Measurements from ENCODE around the gene HMGCLL1.
A peak's percentile ranks its signal among the peaks of the same experiment; 100 is the strongest.

The HMGCLL1 gene

DNA sequence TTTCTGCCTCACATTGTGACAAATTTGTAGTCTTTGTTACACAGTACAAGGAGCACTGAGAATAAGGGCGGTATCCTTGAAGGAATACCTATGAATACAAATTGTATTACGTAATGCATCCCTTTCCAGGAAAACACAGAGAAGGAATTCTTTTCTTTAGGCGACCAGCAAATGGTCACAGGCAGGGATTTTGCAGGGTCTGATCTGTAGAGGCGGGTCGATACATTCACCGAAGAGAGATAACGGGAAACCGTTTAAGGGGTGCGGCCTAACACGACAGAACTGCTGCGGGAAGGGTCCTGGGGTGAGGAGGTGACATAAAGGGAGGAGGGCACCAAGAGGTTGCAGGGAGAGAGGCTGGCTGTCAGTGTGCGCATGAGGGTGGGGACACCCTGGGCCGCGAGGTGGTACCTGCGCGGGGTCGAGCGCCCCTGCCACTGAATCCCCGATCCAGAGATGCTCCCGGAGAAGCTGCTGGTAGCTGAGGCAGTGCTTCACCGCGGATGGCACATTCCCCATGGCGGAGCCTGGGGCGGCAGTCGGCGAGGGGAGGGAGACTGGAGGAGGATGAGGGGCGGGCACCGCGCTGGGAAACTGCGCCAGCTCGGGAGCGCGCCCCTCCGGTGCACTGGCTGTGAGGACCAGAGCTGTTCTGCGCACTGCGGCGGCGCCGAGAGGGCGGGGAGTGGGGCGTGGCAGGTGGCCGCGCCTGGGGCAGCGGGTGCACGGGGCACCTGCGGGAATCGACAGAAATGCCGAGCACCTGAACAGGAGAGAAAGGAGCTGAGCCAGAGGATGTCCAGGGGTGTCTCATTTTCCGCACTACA, at the start of gene HMGCLL1:
TSS of gene HMGCLL1 (minus strand) at position 656 of the 827 bp plus-strand sequence. CDS start at position 519, 137 bp downstream.
- DNase-seq (ENCODE audit: low read depth), result peak; percentile 34
- no peak for TF ChIP-seq CTCF (IDR thresholded peaks at IDR 0.05; ENCODE audit: insufficient read depth, low read depth, low read length, missing control alignments)
- H3K4me3 ChIP-seq (ENCODE audit: low read length), result peak within 1 kb of the TSS; percentile 41

DNA sequence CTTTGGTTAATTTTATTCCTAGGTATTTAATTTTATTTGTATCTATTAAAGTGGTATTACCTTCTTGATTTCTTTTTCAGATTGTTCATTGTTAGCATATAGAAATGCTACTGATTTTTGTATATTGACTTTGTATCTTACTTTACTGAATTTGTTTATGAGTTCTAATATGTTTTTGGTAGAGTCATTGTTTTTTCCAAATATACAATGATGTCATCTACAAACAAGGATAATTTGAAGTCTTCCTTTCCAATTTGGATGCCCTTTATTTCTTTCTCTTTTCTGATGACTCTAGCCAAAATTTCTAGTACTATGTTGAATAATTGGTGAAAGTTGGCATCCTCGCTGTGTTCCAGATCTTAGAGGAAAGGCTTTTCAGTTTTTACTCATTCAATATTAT, 43.0 kb upstream of the HMGCLL1 start:
- no peak overlapping the region for H3K4me3 ChIP-seq (ENCODE audit: low read length)
- DNase-seq (ENCODE audit: low read depth), result no peak
- no peak for TF ChIP-seq CTCF (IDR thresholded peaks at IDR 0.05; ENCODE audit: insufficient read depth, low read depth, low read length, missing control alignments)

GRCh38 chr6:55621244-55621643, 42.3 kb upstream of the HMGCLL1 start:
- H3K4me3 ChIP-seq (ENCODE audit: low read length), result no peak overlapping the region
- no peak for TF ChIP-seq CTCF (IDR thresholded peaks at IDR 0.05; ENCODE audit: insufficient read depth, low read depth, low read length, missing control alignments)
- DNase-seq (ENCODE audit: low read depth), result no peak

DNA sequence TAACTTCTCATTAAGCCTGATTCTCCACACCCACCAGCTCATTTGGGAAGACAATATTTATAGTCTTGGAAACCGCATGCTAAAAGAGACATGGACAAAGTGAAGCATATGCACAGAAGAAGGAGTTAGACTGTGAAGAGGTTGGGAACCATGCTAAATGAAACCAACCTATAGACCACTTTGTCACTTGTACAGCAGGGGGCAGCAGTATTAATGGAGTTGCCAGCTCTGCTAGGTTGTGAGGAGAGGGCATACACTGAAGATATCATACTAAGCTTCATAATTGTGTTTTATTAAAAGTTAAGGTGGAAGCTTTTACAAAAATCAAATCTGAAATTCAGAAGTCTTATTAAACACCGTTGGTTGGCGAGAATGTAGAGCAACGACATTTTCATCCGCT, 38.3 kb upstream of the HMGCLL1 start:
- peak; percentile 74 for TF ChIP-seq CTCF (IDR thresholded peaks at IDR 0.05; ENCODE audit: insufficient read depth, low read depth, low read length, missing control alignments)
- H3K4me3 ChIP-seq (ENCODE audit: low read length), result no peak overlapping the region
- peak; percentile 61 for DNase-seq (ENCODE audit: low read depth)

DNA sequence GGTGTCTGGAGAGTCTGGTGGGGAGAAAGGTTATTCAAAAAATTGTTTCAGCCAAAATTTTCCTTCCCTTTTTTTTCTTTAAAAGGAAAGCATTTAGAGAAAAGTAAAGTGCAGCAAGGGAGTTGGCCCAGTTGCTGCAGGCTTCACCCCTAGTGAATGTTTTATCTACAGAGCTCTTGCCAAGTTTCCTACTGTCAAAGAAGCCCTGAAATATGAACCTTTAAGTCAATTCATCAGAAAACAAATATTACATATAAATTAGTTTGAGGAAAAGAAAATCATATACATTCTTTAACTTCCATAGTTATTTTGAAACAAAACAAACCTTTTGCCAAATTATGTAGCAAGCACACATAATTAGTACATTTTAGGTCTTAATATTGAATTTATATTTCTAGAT, 25.0 kb upstream of the HMGCLL1 start:
- no peak overlapping the region for H3K4me3 ChIP-seq (ENCODE audit: low read length)
- DNase-seq (ENCODE audit: low read depth), result no peak
- no peak for TF ChIP-seq CTCF (IDR thresholded peaks at IDR 0.05; ENCODE audit: insufficient read depth, low read depth, low read length, missing control alignments)

DNA sequence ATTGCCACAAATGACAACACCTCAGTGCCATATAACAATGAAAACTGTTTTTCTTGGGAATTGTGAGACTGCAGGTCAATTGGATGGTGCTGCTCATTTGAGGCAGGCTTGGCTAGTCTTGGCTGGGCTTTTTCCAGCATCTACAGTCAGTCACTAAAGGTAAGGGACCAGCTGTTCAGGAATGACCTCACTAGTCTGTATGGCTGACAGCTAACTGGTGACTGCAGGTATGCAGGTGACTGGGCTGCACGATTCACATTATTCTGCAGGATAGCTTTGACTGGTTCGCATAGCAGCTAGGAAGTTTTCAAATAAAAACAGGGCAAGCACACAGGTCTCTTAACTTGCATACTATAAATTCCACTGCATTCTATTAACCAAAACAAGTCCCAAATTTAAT, 22.1 kb upstream of the HMGCLL1 start:
- H3K4me3 ChIP-seq (ENCODE audit: low read length), result no peak overlapping the region
- peak; percentile 9 for DNase-seq (ENCODE audit: low read depth)
- no peak for TF ChIP-seq CTCF (IDR thresholded peaks at IDR 0.05; ENCODE audit: insufficient read depth, low read depth, low read length, missing control alignments)

DNA sequence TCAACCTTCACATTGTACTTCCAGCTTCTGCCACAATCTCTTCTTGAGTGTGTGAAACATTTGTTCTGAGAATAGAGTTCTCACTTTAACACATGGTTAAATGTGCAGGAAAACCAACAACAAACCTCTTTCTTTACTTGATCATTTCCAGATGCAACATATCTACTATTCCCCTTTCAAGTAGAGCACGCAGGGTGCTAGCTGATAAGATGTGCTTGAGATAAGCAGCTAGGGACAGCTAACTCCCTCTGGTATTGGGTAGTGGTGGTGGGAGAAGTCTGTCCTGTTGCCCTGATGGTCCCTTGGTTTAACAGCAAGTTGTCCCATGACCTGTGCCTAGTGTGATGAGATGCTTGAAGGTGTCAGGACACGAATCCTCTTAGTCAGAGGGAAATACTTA, 15.4 kb upstream of the HMGCLL1 start:
- TF ChIP-seq CTCF (IDR thresholded peaks at IDR 0.05; ENCODE audit: insufficient read depth, low read depth, low read length, missing control alignments), result no peak
- no peak for DNase-seq (ENCODE audit: low read depth)

More for the DNA sequence above, 15.4 kb upstream of the HMGCLL1 start:
- no peak overlapping the region for H3K4me3 ChIP-seq (ENCODE audit: low read length)

Data from epithelial cell of esophagus (primary cell).